Keratinocyte (primary cell): ENCODE measurements around the gene FBXL17. TPM values are rescaled to one million over a fixed set of nuclear protein-coding genes. Genes with fewer than 3 reads are reported as not detected.

Experiments used
- DNase-seq: peaks from one replicate; pipeline ENCODE4 v3.0.0-alpha.2; 2011; ENCODE audit warnings: low read depth, missing footprints, low spot score
- FAIRE-seq: peaks from 2 replicates; lab custom pipeline; 2011; peaks lifted over from hg19 to GRCh38; lab: Jason Lieb, UNC
- H2AFZ ChIP-seq: 2 replicates; pipeline ENCODE4 v1.6.0; 2012; ENCODE audit warnings: low read length, control low read depth, inconsistent platforms; ENCODE audit not compliant: control insufficient read depth
- H3K27ac ChIP-seq: 2 replicates; pipeline ENCODE4 v1.5.1; 2011; ENCODE audit warnings: low read length; ENCODE audit not compliant: control insufficient read depth, insufficient read depth
- H3K27me3 ChIP-seq: 3 replicates; pipeline ENCODE4 v1.6.0; 2011; ENCODE audit warnings: low read length; ENCODE audit not compliant: control insufficient read depth, insufficient read depth; ENCODE audit errors: extremely low read depth
- H3K36me3 ChIP-seq, 2 experiments: 2 replicates in 1 of 2; 3 replicates in 1 of 2; pipeline ENCODE4 v1.5.1; 2011; ENCODE audit warnings: low read length in 2 of 2, mild to moderate bottlenecking in 1 of 2; ENCODE audit not compliant: control insufficient read depth in 2 of 2, insufficient read depth in 2 of 2; ENCODE audit errors: extremely low read depth in 1 of 2
- H3K4me1 ChIP-seq: 3 replicates; pipeline ENCODE4 v1.5.1; 2011; ENCODE audit warnings: low read length; ENCODE audit not compliant: control insufficient read depth, insufficient read depth; ENCODE audit errors: extremely low read depth
- H3K4me2 ChIP-seq: 3 replicates; pipeline ENCODE4 v1.6.0; 2011; ENCODE audit warnings: low read depth, low read length; ENCODE audit not compliant: control insufficient read depth, insufficient read depth; ENCODE audit errors: extremely low read depth
- H3K4me3 ChIP-seq, 3 experiments: fragments of 200-600 bp in 1 of 3; sonication (generic) in 1 of 3; 2 replicates in 2 of 3; 3 replicates in 1 of 3; pipeline ENCODE4 v1.5.1; 2011 to 2016; ENCODE audit warnings: low read length in 3 of 3, mild to moderate bottlenecking in 3 of 3, control low read depth in 2 of 3, inconsistent platforms in 1 of 3, low read depth in 1 of 3, mixed read lengths in 1 of 3, mixed run types in 1 of 3, moderate library complexity in 1 of 3; ENCODE audit not compliant: control insufficient read depth in 2 of 3, insufficient read depth in 2 of 3; ENCODE audit errors: extremely low read depth in 1 of 3
- H3K79me2 ChIP-seq: 2 replicates; pipeline ENCODE4 v1.6.0; 2012; ENCODE audit warnings: low read length; ENCODE audit not compliant: control insufficient read depth, insufficient read depth
- H3K9ac ChIP-seq: 3 replicates; pipeline ENCODE4 v1.6.0; 2011; ENCODE audit warnings: low read length; ENCODE audit not compliant: control insufficient read depth, insufficient read depth; ENCODE audit errors: extremely low read depth
- H3K9me1 ChIP-seq: 3 replicates; pipeline ENCODE4 v1.6.0; 2011; ENCODE audit warnings: low read length; ENCODE audit not compliant: control insufficient read depth, insufficient read depth; ENCODE audit errors: extremely low read depth
- H3K9me3 ChIP-seq: 2 replicates; pipeline ENCODE4 v1.5.1; 2012; ENCODE audit warnings: low read depth, low read length; ENCODE audit not compliant: control insufficient read depth
- H4K20me1 ChIP-seq: 3 replicates; pipeline ENCODE4 v1.6.0; 2011; ENCODE audit warnings: low read length; ENCODE audit not compliant: control insufficient read depth, insufficient read depth; ENCODE audit errors: extremely low read depth
- EZH2 ChIP-seq: IDR thresholded peaks from one replicate; pipeline ENCODE4 v1.6.1; 2012; ENCODE audit warnings: inconsistent platforms, mild to moderate bottlenecking, low read length, moderate library complexity
- dilution Hi-C: fragments of 300-500 bp; cut with MboI; formaldehyde crosslinking; loops from one replicate; pipeline ENCODE4 v1.7.0; 2020; ENCODE audit warnings: low sequenced_read_pairs; ENCODE audit not compliant: extremely low pct_ligation_motif_present
- polyA plus RNA-seq, 5 experiments: library from polyadenylated mRNA; depleted of rRNA in 3 of 5; stranded (reverse) in 3 of 5; stranded (forward) in 1 of 5; unstranded in 1 of 5; fragments of >200 nt; gene quantifications; 1 replicate in 1 of 5; 2 replicates in 3 of 5; 3 replicates in 1 of 5; pipeline versions ENCODE4 v1.2.1 to v1.2.3, GENCODE V29; 2011 to 2012; ENCODE audit warnings: missing spikeins in 2 of 5, low read depth in 1 of 5, low replicate concordance in 1 of 5
- TF ChIP-seq, protein P1 (sequence below), 3 experiments: IDR thresholded peaks in 1 of 3; conservative IDR thresholded peaks in 1 of 3; optimal IDR thresholded peaks in 1 of 3; 2 replicates in 2 of 3; 3 replicates in 1 of 3; pipeline versions ENCODE3 to v1.5.1; 2011; ENCODE audit warnings: low read length in 3 of 3, mild to moderate bottlenecking in 3 of 3, moderate library complexity in 2 of 3, control low read depth in 1 of 3, inconsistent platforms in 1 of 3; ENCODE audit not compliant: insufficient read depth in 2 of 3; ENCODE audit errors: extremely low read depth in 1 of 3

FBXL17 gene
- polyA plus RNA-seq, 1 donor (not counting 4 experiments of a cell fraction or from before 2014, with no cell fraction given), result 5.7 TPM

DNA sequence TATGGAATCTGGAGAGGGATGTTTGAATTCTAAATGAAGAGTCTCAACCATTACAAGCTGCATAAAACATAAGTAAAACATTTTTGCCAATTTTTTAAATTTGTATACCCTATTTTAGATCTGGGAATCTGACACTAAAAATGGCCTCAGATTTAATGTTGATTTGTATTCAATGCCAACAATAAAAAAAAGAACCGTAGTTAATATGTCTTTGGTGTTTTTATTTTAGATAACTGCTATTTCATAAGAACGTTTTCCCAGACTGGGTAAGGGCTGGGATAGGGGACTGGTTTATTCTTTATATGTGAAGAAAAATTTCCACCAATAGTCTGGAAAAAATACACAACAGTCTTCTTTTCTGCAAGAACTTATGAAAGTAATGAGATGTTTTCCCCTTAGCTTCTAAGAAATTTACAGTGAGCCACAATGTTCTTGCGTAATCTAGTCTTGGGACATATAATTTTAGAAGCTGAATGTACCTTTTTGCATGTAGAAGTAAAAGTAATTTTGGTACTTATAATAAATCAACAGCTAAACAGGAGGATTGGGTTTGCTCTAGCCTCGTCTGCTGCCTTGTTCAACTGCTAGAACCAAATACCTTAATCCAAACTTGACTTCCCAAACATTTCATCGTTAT lies 466.6 kb downstream of the FBXL17 start:
- H2AFZ ChIP-seq, result no peak overlapping the region
- H3K4me2 ChIP-seq, result no peak overlapping the region
- no peaks in the 10 kb centered on the region for H3K9me3 ChIP-seq
- H3K9ac ChIP-seq, result no peak overlapping the region
- no peaks in the 10 kb centered on the region for H3K27me3 ChIP-seq
- no peaks in the 10 kb centered on the region for H3K4me1 ChIP-seq
- H3K79me2 ChIP-seq, result no peaks in the 10 kb centered on the region
- dilution Hi-C loops, result no loop called here
- no peak overlapping the region for H3K4me3 ChIP-seq
- no peak for DNase-seq
- H3K27ac ChIP-seq, result no peak overlapping the region
- TF ChIP-seq EZH2, result no peak
- TF ChIP-seq, protein P1, sequence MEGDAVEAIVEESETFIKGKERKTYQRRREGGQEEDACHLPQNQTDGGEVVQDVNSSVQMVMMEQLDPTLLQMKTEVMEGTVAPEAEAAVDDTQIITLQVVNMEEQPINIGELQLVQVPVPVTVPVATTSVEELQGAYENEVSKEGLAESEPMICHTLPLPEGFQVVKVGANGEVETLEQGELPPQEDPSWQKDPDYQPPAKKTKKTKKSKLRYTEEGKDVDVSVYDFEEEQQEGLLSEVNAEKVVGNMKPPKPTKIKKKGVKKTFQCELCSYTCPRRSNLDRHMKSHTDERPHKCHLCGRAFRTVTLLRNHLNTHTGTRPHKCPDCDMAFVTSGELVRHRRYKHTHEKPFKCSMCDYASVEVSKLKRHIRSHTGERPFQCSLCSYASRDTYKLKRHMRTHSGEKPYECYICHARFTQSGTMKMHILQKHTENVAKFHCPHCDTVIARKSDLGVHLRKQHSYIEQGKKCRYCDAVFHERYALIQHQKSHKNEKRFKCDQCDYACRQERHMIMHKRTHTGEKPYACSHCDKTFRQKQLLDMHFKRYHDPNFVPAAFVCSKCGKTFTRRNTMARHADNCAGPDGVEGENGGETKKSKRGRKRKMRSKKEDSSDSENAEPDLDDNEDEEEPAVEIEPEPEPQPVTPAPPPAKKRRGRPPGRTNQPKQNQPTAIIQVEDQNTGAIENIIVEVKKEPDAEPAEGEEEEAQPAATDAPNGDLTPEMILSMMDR (optimal IDR thresholded peaks at IDR 0.05 in 1 of 3, IDR thresholded peaks at IDR 0.05 in 1 of 3, conservative IDR thresholded peaks at IDR 0.05 in 1 of 3; ENCODE audit: extremely low read depth in 1 of 3, insufficient read depth in 2 of 3, low read length in 3 of 3), result no peak
- no peaks in the 10 kb centered on the region for H4K20me1 ChIP-seq
- no peak for FAIRE-seq
- no peaks in the 10 kb centered on the region for H3K36me3 ChIP-seq
- no peaks in the 10 kb centered on the region for H3K9me1 ChIP-seq

DNA sequence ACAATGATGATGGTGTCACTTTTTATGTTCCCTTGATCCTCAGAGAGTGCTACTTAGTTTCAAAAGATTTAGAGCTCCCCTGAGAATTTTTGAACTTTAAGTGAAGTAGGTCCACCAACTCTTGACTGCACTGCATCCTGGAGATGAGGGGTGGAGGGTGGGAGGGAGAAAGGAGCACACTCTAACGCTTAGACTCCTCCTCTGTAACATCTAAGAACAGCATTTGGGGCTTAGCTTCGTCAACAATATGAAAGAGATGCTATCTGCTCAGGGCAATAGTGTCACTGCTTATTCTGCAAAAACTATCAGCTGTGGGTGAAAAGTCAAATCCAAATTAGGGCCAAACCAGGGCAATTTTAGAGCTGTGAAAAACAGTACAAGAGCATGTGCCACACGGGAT lies 468.4 kb downstream of the FBXL17 start:
- TF ChIP-seq EZH2, result no peak
- TF ChIP-seq, protein P1 (optimal IDR thresholded peaks at IDR 0.05 in 1 of 3, IDR thresholded peaks at IDR 0.05 in 1 of 3, conservative IDR thresholded peaks at IDR 0.05 in 1 of 3; ENCODE audit: extremely low read depth in 1 of 3, insufficient read depth in 2 of 3, low read length in 3 of 3), result no peak
- H3K27ac ChIP-seq, result no peak overlapping the region
- no peaks in the 10 kb centered on the region for H4K20me1 ChIP-seq
- H3K4me1 ChIP-seq, result no peaks in the 10 kb centered on the region
- H3K79me2 ChIP-seq, result no peaks in the 10 kb centered on the region
- H3K27me3 ChIP-seq, result no peaks in the 10 kb centered on the region
- H3K9me3 ChIP-seq, result no peaks in the 10 kb centered on the region
- H3K4me3 ChIP-seq, result no peak overlapping the region
- no peak overlapping the region for H2AFZ ChIP-seq
- FAIRE-seq (no peak), DNase-seq (no peak)
- dilution Hi-C loops, result no loop called here
- no peak overlapping the region for H3K9ac ChIP-seq
- no peak overlapping the region for H3K4me2 ChIP-seq
- no peaks in the 10 kb centered on the region for H3K9me1 ChIP-seq
- no peaks in the 10 kb centered on the region for H3K36me3 ChIP-seq
